Endothelial cell of umbilical vein (primary cell): ENCODE results near the gene DPP6.

ENCODE experiments used
- EZH2 ChIP-seq: IDR thresholded peaks from 2 replicates; pipeline ENCODE4 v1.6.1; 2012; ENCODE audit warnings: borderline replicate concordance, low read depth, mild to moderate bottlenecking, moderate library complexity, low read length, inconsistent platforms; ENCODE audit not compliant: severe bottlenecking
- GATA2 ChIP-seq: IDR thresholded peaks from 2 replicates; pipeline ENCODE4 v1.7.0; 2011; ENCODE audit warnings: low read depth, mild to moderate bottlenecking, moderate library complexity, mixed read lengths, low read length; ENCODE audit not compliant: insufficient read length, insufficient read depth
- MYC ChIP-seq: IDR thresholded peaks from one replicate; pipeline ENCODE4 v1.6.1; 2011; ENCODE audit warnings: mild to moderate bottlenecking, low read depth, low read length
- POLR2A ChIP-seq: IDR thresholded peaks from 2 replicates; pipeline ENCODE4 v1.6.1; 2012; ENCODE audit warnings: low read depth, mild to moderate bottlenecking, control low read depth, low read length
- POLR2AphosphoS5 ChIP-seq: IDR thresholded peaks from 2 replicates; pipeline ENCODE4 v1.6.1; 2012; ENCODE audit warnings: low read depth, mild to moderate bottlenecking, control low read depth, low read length, moderate library complexity; ENCODE audit not compliant: insufficient read depth
- TF ChIP-seq, protein P1 (sequence below), 2 donors: IDR thresholded peaks; 1 replicate in 1 of 2; 2 replicates in 1 of 2; pipeline ENCODE4 v1.5.1; 2011; ENCODE audit warnings: low read length in 2 of 2, mild to moderate bottlenecking in 2 of 2, moderate library complexity in 2 of 2, control low read depth in 1 of 2, inconsistent platforms in 1 of 2, low read depth in 1 of 2; ENCODE audit not compliant: insufficient read depth in 1 of 2; ENCODE audit errors: extremely low read depth in 1 of 2

DNA sequence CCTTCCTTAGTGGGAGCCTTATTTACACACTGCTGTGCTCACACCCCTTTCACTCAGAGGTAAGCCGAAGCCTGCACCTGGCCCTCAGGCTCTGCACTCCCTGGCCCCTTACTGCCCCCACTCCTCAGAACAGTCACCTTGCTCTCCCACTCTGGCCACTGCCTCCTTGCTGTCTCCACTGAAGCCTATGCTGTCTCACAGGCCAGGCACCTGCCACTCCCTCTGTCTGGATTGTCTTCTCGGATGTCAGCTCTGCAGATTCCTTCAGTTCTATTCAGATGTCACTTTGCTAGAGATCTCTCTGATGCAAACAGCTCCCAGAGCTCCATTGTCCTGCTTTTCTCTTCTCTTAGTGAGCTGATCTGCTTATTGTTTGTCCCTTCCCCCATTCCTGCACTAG lies 390.7 kb downstream of the DPP6 start:
- no peak for TF ChIP-seq MYC
- TF ChIP-seq, protein P1, sequence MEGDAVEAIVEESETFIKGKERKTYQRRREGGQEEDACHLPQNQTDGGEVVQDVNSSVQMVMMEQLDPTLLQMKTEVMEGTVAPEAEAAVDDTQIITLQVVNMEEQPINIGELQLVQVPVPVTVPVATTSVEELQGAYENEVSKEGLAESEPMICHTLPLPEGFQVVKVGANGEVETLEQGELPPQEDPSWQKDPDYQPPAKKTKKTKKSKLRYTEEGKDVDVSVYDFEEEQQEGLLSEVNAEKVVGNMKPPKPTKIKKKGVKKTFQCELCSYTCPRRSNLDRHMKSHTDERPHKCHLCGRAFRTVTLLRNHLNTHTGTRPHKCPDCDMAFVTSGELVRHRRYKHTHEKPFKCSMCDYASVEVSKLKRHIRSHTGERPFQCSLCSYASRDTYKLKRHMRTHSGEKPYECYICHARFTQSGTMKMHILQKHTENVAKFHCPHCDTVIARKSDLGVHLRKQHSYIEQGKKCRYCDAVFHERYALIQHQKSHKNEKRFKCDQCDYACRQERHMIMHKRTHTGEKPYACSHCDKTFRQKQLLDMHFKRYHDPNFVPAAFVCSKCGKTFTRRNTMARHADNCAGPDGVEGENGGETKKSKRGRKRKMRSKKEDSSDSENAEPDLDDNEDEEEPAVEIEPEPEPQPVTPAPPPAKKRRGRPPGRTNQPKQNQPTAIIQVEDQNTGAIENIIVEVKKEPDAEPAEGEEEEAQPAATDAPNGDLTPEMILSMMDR (IDR thresholded peaks at IDR 0.05; ENCODE audit: extremely low read depth in 1 of 2, insufficient read depth in 1 of 2, low read depth in 1 of 2, low read length in 2 of 2), result no peak
- TF ChIP-seq POLR2A, result no peak
- TF ChIP-seq GATA2, result no peak
- no peak for TF ChIP-seq POLR2AphosphoS5
- TF ChIP-seq EZH2, result no peak
